ENCODE results near the gene ZNF567.

DNA sequence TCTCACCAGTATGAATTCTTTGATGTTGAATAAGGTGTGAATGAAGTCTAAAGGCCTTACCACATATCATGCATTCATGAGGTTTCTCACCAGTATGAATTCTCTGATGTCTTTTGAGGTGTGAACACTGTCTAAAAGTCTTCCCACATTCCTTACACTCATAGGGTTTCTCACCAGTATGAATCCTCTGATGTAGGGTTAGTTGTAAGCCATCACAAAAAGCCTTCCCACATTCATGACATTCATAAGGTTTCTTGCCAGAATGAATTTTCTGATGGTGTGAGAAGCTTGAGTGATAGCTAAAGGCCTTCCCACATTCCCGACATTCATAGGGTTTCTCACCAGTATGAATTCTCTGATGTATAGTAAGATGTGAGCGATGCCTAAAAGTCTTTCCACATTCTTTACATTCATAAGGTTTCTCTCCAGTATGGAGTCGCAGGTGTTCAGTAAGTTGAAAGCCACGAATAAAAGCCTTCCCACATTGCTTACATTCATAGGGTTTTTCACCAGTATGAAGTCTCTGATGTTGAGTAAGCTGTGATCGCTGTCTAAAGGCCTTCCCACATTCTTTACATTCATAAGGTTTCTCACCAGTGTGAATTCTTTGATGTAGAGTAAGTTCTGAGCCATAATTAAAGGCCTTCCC is 48.4 kb upstream of the ZNF567 start:
- TF ChIP-seq CREB1 (IDR thresholded peaks at IDR 0.05) (no peak), CHD1 (IDR thresholded peaks at IDR 0.05; ENCODE audit: low read depth, low read length) (no peak), CTCF (IDR thresholded peaks at IDR 0.05; ENCODE audit: control extremely low read depth in 1 of 3, insufficient read depth in 1 of 3, low read depth in 1 of 3, low read length in 3 of 3) (no peak), POLR2AphosphoS5 (IDR thresholded peaks at IDR 0.05; ENCODE audit: low read depth, low read length) (no peak)

Data from H1 (cell line).